Body of pancreas (tissue), 4 donors: Measurements from ENCODE around the gene MRAP2. TPM values are rescaled to one million over a fixed set of nuclear protein-coding genes. Genes with fewer than 3 reads are reported as not detected.
"Not testable (repeated sequence)": the region's sequence is repeated elsewhere in the genome, so short reads cannot be mapped to it uniquely, and the experiment has no call there.

Source experiments
- ATAC-seq: fragments of 150-250 bp; one replicate; pipeline ENCODE4 v1.9.1; 2016
- DNase-seq, 4 donors: peaks; one replicate each; pipeline ENCODE4 v3.0.0-alpha.2; 2019
- H3K27ac ChIP-seq, 4 donors: fragments of 200-600 bp; sonication (generic); 1 replicate in 3 of 4; 2 replicates in 1 of 4; pipeline versions ENCODE4 v1.5.1 to v1.6.1; 2016 to 2019; ENCODE audit warnings: mild to moderate bottlenecking in 1 of 4, mixed read lengths in 1 of 4, moderate library complexity in 1 of 4
- H3K27me3 ChIP-seq, 2 donors: fragments of 200-600 bp; sonication (generic); one replicate each; pipeline ENCODE4 v1.6.0; 2016; ENCODE audit warnings: mild to moderate bottlenecking in 1 of 2
- H3K36me3 ChIP-seq, 2 donors: fragments of 200-600 bp; sonication (generic); replicated peaks in 1 of 2; 2 replicates each; pipeline ENCODE4 v1.5.1; 2016; ENCODE audit warnings: low read depth in 2 of 2; ENCODE audit not compliant: insufficient read depth in 1 of 2
- H3K4me1 ChIP-seq: fragments of 200-600 bp; sonication (generic); one replicate; pipeline ENCODE4 v1.6.0; 2016
- H3K4me3 ChIP-seq, 2 donors: fragments of 200-600 bp; sonication (generic); 1 replicate in 1 of 2; 2 replicates in 1 of 2; pipeline ENCODE4 v1.5.1; 2016 to 2019
- H3K9me3 ChIP-seq, 3 donors: fragments of 200-600 bp; sonication (generic); 1 replicate in 2 of 3; 2 replicates in 1 of 3; pipeline ENCODE4 v1.5.1; 2016
- POLR2A ChIP-seq, 3 donors: fragments of 450-650 bp; IDR thresholded peaks; one replicate each; pipeline ENCODE4 v1.6.1; 2016; ENCODE audit warnings: antibody characterized with exemption in 3 of 3, mild to moderate bottlenecking in 2 of 3
- WGBS, 2 donors: methylation state at CpG; one replicate each; pipeline ENCODE4 v1.1.5; 2017; 5-methylcytosine and 5-hydroxymethylcytosine counted together
- intact Hi-C: fragments of 100-400 bp; cut with DNase I; formaldehyde crosslinking; loops from one replicate; pipeline ENCODE4 v1.15.1; 2023
- total RNA-seq, 2 donors: library from RNA; depleted of rRNA; stranded (reverse); fragments of >200 nt; gene quantifications; one replicate each; pipeline ENCODE4 v1.1.0, GENCODE V29; 2016
- TF ChIP-seq, protein P1 (sequence below), 7 experiments: fragments of 450-650 bp in 4 of 7; fragments of 200-600 bp in 3 of 7; sonication (generic) in 3 of 7; IDR thresholded peaks; one replicate each; pipeline ENCODE4 v1.5.1; 2016 to 2019; ENCODE audit warnings: antibody characterized with exemption in 7 of 7

The MRAP2 gene
- total RNA-seq, 2 donors from 2014 or later = 2.3 to 3.6 TPM

GRCh38 chr6:84095156-84095555 lies 61.6 kb downstream of the MRAP2 start:
- Histone ChIP-seq H3K9me3 (no peaks in the 10 kb centered on the region), H3K36me3 (no peaks in the 10 kb centered on the region), H3K27me3 (no peaks in the 10 kb centered on the region), H3K27ac (no peak overlapping the region), H3K4me1 (no peaks in the 10 kb centered on the region), H3K4me3 (no peak overlapping the region)
- TF ChIP-seq, protein P1, sequence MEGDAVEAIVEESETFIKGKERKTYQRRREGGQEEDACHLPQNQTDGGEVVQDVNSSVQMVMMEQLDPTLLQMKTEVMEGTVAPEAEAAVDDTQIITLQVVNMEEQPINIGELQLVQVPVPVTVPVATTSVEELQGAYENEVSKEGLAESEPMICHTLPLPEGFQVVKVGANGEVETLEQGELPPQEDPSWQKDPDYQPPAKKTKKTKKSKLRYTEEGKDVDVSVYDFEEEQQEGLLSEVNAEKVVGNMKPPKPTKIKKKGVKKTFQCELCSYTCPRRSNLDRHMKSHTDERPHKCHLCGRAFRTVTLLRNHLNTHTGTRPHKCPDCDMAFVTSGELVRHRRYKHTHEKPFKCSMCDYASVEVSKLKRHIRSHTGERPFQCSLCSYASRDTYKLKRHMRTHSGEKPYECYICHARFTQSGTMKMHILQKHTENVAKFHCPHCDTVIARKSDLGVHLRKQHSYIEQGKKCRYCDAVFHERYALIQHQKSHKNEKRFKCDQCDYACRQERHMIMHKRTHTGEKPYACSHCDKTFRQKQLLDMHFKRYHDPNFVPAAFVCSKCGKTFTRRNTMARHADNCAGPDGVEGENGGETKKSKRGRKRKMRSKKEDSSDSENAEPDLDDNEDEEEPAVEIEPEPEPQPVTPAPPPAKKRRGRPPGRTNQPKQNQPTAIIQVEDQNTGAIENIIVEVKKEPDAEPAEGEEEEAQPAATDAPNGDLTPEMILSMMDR (IDR thresholded peaks at IDR 0.05) = no peak
- TF ChIP-seq POLR2A (IDR thresholded peaks at IDR 0.05) = no peak
- ATAC-seq (no peak), DNase-seq (no peak)
- intact Hi-C loops = no loop called here

- Histone ChIP-seq H3K27ac (no peak overlapping the region), H3K4me1 (no peaks in the 10 kb centered on the region), H3K36me3 (no peaks in the 10 kb centered on the region), H3K4me3 (no peak overlapping the region), H3K9me3 (no peaks in the 10 kb centered on the region), H3K27me3 (no peaks in the 10 kb centered on the region)
- 18 to 30% methylated on average over 1 of the region's 1 CpG for WGBS, 2 donors
- ATAC-seq (no peak), DNase-seq (no peak)
- TF ChIP-seq POLR2A (IDR thresholded peaks at IDR 0.05) = no peak
- TF ChIP-seq, protein P1 (IDR thresholded peaks at IDR 0.05) = no peak
- intact Hi-C loops = no loop called here
Measured at GRCh38 chr6:84103029-84103428, 69.5 kb downstream of the MRAP2 start.

- H3K4me1 ChIP-seq, DNase-seq, H3K9me3 ChIP-seq, intact Hi-C loops, H3K27me3 ChIP-seq, H3K36me3 ChIP-seq, H3K27ac ChIP-seq, ATAC-seq, H3K4me3 ChIP-seq: not testable (repeated sequence)
- WGBS, 2 donors = 48 to 67% methylated on average over 3 of the region's 3 CpGs
Measured at GRCh38 chr6:84105215-84105924, 71.8 kb downstream of the MRAP2 start.

- H3K4me1 ChIP-seq = no peaks in the 10 kb centered on the region
- intact Hi-C loops = no loop called here
- H3K27me3 ChIP-seq = no peaks in the 10 kb centered on the region
- ATAC-seq (no peak), DNase-seq (no peak)
- H3K9me3 ChIP-seq = no peaks in the 10 kb centered on the region
- no peak overlapping the region for H3K27ac ChIP-seq
- H3K4me3 ChIP-seq = no peak overlapping the region
- TF ChIP-seq POLR2A (IDR thresholded peaks at IDR 0.05) = no peak
- TF ChIP-seq, protein P1 (IDR thresholded peaks at IDR 0.05) = no peak
- no peaks in the 10 kb centered on the region for H3K36me3 ChIP-seq
Measured at GRCh38 chr6:84107495-84107894, 73.9 kb downstream of the MRAP2 start.

DNA sequence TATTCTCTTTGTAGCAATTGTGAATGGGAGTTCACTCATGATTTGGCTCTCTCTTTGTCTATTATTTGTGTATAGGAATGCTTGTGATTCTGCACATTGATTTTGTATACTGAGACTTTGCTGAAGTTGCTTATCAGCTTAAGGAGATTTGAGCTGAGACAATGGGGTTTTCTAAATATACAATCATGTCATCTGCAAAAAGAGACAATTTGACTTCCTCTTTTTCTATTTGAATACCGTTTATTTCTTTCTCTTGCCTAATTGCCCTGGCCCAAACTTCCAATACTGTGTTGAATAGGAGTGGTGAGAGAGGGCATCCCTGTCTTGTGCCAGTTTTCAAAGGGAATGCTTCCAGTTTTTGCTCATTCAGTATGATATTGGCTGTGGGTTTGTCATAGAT lies 77.8 kb downstream of the MRAP2 start:
- H3K4me3 ChIP-seq, H3K4me1 ChIP-seq, H3K36me3 ChIP-seq, DNase-seq, intact Hi-C loops, H3K27ac ChIP-seq, H3K27me3 ChIP-seq, H3K9me3 ChIP-seq, ATAC-seq: not testable (repeated sequence)
- WGBS, 2 donors = 28 to 71% methylated on average over 1 of the region's 1 CpG

- H3K27me3 ChIP-seq, ATAC-seq, H3K9me3 ChIP-seq, intact Hi-C loops, H3K36me3 ChIP-seq, DNase-seq, H3K27ac ChIP-seq, H3K4me1 ChIP-seq, H3K4me3 ChIP-seq: not testable (repeated sequence)
- WGBS, 2 donors = 51 to 65% methylated on average over 4 to 8 of the region's 8 CpGs
Measured at GRCh38 chr6:84114933-84115594, 81.5 kb downstream of the MRAP2 start.
